ENCODE results near the gene SH3BP4. TPM values are rescaled to one million over a fixed set of nuclear protein-coding genes. Genes with fewer than 3 reads are reported as not detected.

Gene SH3BP4
- total and polyA plus RNA-seq, 2 of the 8 experiments (the other 6 are each of a cell fraction or from before 2014, with no cell fraction given), result 28.3 to 35.4 TPM

DNA sequence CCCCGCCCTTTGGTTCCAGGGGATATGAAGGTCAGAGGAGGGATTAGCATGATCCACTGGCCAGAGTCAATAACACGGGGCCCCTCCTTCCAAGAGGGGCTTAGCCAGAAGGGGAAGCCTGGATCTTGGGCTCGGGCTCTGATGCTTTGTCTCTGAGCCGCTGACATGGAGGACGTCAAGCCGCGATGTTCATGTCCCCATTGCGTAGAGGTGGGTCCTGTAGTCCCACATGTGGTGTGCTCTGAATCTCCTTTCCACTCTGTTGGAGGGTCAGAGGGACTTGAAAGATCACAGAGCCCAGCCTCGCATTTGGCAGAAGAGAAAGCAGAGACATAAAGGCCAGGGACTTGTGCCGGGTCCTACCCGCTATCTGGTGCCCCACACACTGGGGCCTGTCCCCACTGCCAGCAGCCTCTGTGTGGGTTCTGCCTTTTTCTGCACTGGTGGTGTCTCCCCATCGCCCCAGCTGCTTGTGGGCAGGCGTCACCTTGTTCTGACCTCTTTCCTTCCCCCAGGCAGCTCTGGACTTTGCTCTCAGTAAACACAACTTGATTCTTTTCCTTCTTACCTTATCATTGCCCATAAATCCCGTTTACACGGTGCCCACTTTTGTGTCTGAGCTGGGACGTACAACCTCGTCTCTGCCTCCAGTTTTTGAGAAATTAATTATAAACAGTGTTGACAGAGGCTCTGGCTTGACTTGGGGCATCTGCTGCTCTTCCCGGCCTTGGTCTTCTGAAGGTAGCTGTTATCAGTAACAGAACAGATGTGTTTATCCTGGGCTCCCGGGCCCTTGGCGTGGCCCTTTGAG lies 48.8 kb downstream of the SH3BP4 start (continued):
- TF ChIP-seq PHF8 (conservative IDR thresholded peaks at IDR 0.05; ENCODE audit: low read depth, low read length), result no peak
- TF ChIP-seq, protein P1, sequence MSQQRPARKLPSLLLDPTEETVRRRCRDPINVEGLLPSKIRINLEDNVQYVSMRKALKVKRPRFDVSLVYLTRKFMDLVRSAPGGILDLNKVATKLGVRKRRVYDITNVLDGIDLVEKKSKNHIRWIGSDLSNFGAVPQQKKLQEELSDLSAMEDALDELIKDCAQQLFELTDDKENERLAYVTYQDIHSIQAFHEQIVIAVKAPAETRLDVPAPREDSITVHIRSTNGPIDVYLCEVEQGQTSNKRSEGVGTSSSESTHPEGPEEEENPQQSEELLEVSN (IDR thresholded peaks at IDR 0.05), result no peak
- no peak for TF ChIP-seq EP300 (IDR thresholded peaks at IDR 0.05; ENCODE audit: borderline replicate concordance in 1 of 2, low read depth in 2 of 2, low read length in 2 of 2)
- no peak for TF ChIP-seq RBBP5 (IDR thresholded peaks at IDR 0.05; ENCODE audit: borderline replicate concordance, low read depth, low read length)
- no peak for TF ChIP-seq SP1 (IDR thresholded peaks at IDR 0.05; ENCODE audit: low read depth, low read length)
